ENCODE results near the gene FIBIN.

FIBIN gene

DNA sequence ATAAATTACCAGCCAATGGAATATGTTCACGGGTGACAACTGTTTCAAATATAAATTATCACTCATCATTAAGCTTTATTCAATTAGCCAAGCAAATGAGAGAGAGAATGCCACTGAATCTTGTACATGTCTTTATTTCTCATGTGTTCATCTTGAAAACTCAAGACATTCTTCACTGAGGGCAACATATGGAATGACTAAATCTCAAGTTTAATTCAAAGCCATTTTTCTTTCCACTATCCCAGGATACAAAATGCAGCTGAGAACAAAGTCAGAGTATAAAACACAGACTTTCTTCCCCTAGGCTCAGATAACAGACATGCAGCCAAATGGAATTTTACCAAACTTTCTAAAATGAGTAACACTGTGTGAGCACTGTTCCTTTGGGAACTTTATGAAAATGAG lies 34.7 kb downstream of the FIBIN start:
- H3K9ac ChIP-seq (ENCODE audit: low read depth, low read length), result no peak overlapping the region
- H3K4me1 ChIP-seq (ENCODE audit: insufficient read depth, low read length), result no peaks in the 10 kb centered on the region
- no peaks in the 10 kb centered on the region for H3K9me3 ChIP-seq (ENCODE audit: insufficient read depth, low read depth, low read length)
- no peaks in the 10 kb centered on the region for H3K27me3 ChIP-seq (ENCODE audit: insufficient read depth, low read length)
- H3K4me3 ChIP-seq (ENCODE audit: low read length), result no peak overlapping the region
- H3K36me3 ChIP-seq (ENCODE audit: insufficient read depth, low read depth, low read length), result no peaks in the 10 kb centered on the region
- H3K27ac ChIP-seq (ENCODE audit: low read length), result no peak overlapping the region

DNA sequence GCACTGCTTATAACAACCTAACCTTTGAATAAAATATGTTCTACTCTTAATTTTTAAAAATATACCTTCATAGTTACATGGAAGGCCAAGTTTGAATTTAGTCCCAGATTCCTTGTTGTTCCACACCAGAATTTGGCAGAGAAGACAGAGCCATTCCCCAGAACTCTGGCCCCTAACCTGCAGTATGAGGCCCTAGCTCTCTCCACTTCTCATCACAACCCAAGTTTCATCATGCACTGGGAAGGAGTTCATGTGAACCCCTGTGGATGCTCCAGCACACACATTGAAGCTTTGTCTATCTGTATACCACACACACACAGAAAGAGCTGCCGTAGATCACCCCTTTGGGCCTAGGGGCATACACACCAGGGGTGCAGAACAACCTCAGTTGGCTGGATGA lies 36.1 kb downstream of the FIBIN start:
- no peaks in the 10 kb centered on the region for H3K27me3 ChIP-seq (ENCODE audit: insufficient read depth, low read length)
- H3K9me3 ChIP-seq (ENCODE audit: insufficient read depth, low read depth, low read length), result no peaks in the 10 kb centered on the region
- no peaks in the 10 kb centered on the region for H3K4me1 ChIP-seq (ENCODE audit: insufficient read depth, low read length)
- H3K4me3 ChIP-seq (ENCODE audit: low read length), result no peak overlapping the region
- no peak overlapping the region for H3K27ac ChIP-seq (ENCODE audit: low read length)
- H3K36me3 ChIP-seq (ENCODE audit: insufficient read depth, low read depth, low read length), result no peaks in the 10 kb centered on the region
- no peak overlapping the region for H3K9ac ChIP-seq (ENCODE audit: low read depth, low read length)

DNA sequence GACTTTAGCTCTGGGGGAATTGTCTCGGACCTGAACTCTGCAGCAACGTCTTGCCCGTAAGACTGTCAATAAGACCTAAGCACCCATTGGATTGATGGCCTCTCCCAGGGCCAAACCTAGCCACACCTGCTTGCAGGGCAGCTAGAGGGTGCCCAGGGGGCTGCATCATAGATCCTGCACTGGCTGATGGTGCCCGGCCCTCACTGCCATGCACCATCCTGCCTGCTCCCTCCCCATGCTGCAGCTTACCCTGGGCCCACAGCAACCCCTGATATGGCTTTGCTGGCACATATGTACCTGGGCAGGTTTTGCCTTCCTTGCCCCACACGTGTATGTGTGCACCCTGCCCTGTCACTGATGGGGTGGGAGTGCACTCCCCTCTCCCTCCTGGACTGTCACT lies 37.8 kb downstream of the FIBIN start:
- Histone ChIP-seq H3K9ac (ENCODE audit: low read depth, low read length) (no peak overlapping the region), H3K9me3 (ENCODE audit: insufficient read depth, low read depth, low read length) (no peaks in the 10 kb centered on the region), H3K27ac (ENCODE audit: low read length) (no peak overlapping the region), H3K27me3 (ENCODE audit: insufficient read depth, low read length) (no peaks in the 10 kb centered on the region), H3K36me3 (ENCODE audit: insufficient read depth, low read depth, low read length) (no peaks in the 10 kb centered on the region), H3K4me1 (ENCODE audit: insufficient read depth, low read length) (no peaks in the 10 kb centered on the region), H3K4me3 (ENCODE audit: low read length) (no peak overlapping the region)

DNA sequence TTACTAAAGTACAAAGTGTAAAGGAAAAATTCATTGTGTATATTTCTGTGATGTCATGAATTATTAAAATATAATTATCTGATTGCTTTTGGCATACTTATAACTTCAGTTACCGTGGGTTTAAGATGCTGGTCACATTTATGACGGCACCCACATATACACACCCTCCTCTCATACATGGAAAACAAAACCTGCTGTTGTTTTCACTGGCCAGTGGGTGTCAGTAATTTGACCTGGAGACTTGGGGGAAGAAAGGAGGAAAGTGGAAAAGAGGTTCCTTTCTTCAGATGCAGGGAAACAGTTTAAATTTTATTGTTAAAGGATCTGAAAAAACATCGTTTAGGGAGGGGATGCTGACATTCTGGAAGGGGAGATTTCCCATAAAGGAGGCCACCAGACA lies 46.0 kb downstream of the FIBIN start:
- no peak overlapping the region for H3K9ac ChIP-seq (ENCODE audit: low read depth, low read length)
- no peaks in the 10 kb centered on the region for H3K9me3 ChIP-seq (ENCODE audit: insufficient read depth, low read depth, low read length)
- H3K4me3 ChIP-seq (ENCODE audit: low read length), result no peak overlapping the region
- H3K4me1 ChIP-seq (ENCODE audit: insufficient read depth, low read length), result peaks cover 7% of the 10 kb centered on the region; the same call in 1 of the 2 replicates
- no peaks in the 10 kb centered on the region for H3K27me3 ChIP-seq (ENCODE audit: insufficient read depth, low read length)
- no peaks in the 10 kb centered on the region for H3K36me3 ChIP-seq (ENCODE audit: insufficient read depth, low read depth, low read length)
- H3K27ac ChIP-seq (ENCODE audit: low read length), result no peak overlapping the region

DNA sequence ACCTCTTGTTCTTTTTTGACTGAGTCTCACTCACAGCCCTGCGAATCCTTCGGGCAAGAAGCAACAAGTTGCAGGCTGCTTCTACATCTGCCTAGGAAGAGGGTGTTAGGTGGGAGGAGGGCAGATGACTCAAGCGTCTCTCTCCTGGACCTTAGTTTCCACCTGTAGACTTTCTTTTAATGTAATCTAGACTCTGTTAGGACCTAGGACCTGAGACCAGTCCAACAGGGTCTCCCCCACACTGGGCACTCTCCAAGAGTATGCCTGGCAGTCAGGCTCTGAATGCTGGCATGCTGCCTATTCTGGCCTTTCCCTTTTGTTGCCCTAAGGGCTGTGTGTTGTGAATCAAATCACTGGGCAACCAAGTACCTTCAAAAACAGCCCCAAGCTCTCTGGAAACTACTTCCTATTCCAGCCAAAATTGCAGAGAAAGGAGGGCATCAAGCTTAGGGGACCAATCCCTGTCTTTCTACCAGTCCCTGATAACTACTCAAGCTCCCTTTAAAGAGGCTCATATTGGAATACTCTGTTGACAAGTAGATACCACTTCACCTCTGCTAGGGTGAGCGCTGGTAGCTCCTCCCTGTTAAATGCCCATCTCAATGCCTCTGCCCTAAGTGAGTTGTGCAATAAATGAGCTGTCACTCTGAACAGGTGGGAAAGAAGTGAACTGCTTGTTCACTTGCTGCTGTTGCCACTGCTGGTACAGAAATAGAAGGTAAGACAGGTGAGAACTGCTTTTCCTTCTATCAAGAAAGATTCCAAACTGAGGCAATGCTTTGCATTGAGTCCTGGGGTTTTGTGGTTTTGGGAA lies 46.6 kb downstream of the FIBIN start, which contains the start of gene BBOX1:
Gene BBOX1 (plus strand): TSS at position 514 of the 814 bp plus-strand sequence. CDS start 14,616 bp downstream, outside the sequence.
- H3K4me1 ChIP-seq (ENCODE audit: insufficient read depth, low read length), result peaks cover 7% of the 10 kb centered on the region; the same call in 1 of the 2 replicates
- H3K4me3 ChIP-seq (ENCODE audit: low read length), result no peak within 1 kb of the TSS
- H3K36me3 ChIP-seq (ENCODE audit: insufficient read depth, low read depth, low read length), result no peaks in the 10 kb centered on the region
- no peaks in the 10 kb centered on the region for H3K27me3 ChIP-seq (ENCODE audit: insufficient read depth, low read length)
- H3K9ac ChIP-seq (ENCODE audit: low read depth, low read length), result no peak within 1 kb of the TSS
- H3K27ac ChIP-seq (ENCODE audit: low read length), result no peak within 1 kb of the TSS
- no peaks in the 10 kb centered on the region for H3K9me3 ChIP-seq (ENCODE audit: insufficient read depth, low read depth, low read length)

DNA sequence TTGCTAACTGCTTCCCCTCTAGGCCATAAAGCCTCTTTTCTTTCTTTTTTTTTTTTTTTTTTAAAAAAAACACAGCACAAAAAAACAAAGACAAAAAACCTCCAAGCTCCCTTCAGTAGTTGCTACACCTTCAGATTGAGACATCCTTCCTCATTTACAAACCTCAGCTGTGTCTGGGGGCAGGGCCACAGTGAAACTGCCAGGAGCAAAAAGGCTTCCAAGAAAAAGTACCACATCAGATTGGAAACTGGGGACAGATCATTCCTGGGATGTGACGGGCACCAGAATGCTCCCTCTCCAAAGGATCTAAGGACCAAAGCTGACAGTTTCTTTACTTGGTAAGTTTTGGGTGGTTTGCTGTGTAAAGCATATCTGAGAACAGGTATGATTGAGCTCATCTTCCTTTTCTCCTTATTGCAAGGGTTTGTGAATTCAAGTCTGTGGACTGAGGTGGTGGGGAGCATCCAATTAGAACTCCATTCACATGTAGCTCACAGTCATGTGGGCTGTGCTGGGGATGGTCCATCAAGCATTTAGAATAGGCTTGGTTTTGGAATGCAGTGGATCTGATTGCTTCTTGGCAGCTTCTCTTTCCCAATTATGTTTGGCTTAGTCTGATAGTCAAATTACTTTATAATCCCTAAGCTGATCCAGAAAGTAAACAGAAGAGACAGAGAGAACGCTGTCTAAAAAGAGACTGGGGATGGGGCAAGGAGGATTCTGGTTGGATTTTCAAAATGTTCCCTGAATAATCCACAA lies 47.4 kb downstream of the FIBIN start:
- Histone ChIP-seq H3K27me3 (ENCODE audit: insufficient read depth, low read length) (no peaks in the 10 kb centered on the region), H3K9me3 (ENCODE audit: insufficient read depth, low read depth, low read length) (no peaks in the 10 kb centered on the region), H3K27ac (ENCODE audit: low read length) (no peak overlapping the region), H3K4me3 (ENCODE audit: low read length) (no peak overlapping the region), H3K4me1 (ENCODE audit: insufficient read depth, low read length) (peaks cover 7% of the 10 kb centered on the region; the same call in 1 of the 2 replicates), H3K9ac (ENCODE audit: low read depth, low read length) (no peak overlapping the region), H3K36me3 (ENCODE audit: insufficient read depth, low read depth, low read length) (no peaks in the 10 kb centered on the region)

All from iPS-20b (cell line).